ENCODE measurements around the gene ARL4D. TPM values are rescaled to one million over a fixed set of nuclear protein-coding genes. Genes with fewer than 3 reads are reported as not detected.

ARL4D gene
- total and polyA plus RNA-seq, 2 of the 8 experiments (the other 6 are each of a cell fraction or from before 2014, with no cell fraction given): 8.4 to 9.2 TPM

DNA sequence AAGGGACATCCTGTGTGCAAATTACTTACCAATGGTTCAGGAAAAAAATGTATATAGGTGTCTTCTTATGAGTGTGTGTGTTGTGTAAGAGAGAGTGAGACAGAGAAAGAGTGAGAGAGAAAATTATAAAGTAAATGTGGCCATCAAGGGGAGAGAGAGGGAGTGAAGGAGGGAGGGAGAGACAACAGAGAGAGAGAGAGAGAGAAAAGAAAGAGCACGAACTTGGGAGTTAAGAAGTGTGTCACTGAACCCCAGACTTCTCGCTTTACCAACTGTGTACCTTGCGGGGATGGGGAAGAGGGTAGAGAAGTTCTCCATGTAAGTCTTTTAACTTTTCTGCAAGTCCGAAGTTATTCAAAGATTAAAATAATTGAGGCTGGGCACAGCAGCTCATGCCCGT, 28.8 kb upstream of the ARL4D start:
- Histone ChIP-seq H3K79me2 (ENCODE audit: control insufficient read depth in 1 of 2, insufficient read depth in 2 of 2, low read length in 2 of 2) (no peaks in the 10 kb centered on the region), H3K9ac (replicated peaks in 1 of 4; ENCODE audit: extremely low read depth in 1 of 4, low read depth in 3 of 4, low read length in 3 of 4) (no peak overlapping the region), H3K27ac (ENCODE audit: low read depth, low read length) (no peak overlapping the region), H4K8ac (ENCODE audit: extremely low read depth, insufficient read depth, low read length) (no peak overlapping the region), H3K9me3 (ENCODE audit: insufficient read depth in 2 of 2, low read depth in 1 of 2, low read length in 1 of 2) (no peaks in the 10 kb centered on the region), H3K4me1 (replicated peaks in 1 of 4; ENCODE audit: control insufficient read depth in 3 of 4, insufficient read depth in 4 of 4, low read length in 3 of 4) (peaks cover 5 to 9% (median 8%) of the 10 kb centered on the region in 4 experiments), H2BK15ac (ENCODE audit: low read length) (no peak overlapping the region), H3K79me1 (ENCODE audit: low read depth, low read length) (no peaks in the 10 kb centered on the region), H3K4ac (replicated peaks; ENCODE audit: insufficient read length, low read depth, low read length) (no peak overlapping the region), H2BK120ac (replicated peaks; ENCODE audit: low read depth, low read length) (no peak overlapping the region), H2BK5ac (ENCODE audit: low read depth, low read length) (no peak overlapping the region), H3K4me2 (ENCODE audit: insufficient read depth in 1 of 2, low read depth in 2 of 2, low read length in 2 of 2) (peak overlapping the region in 1 of 2 experiments; percentile 90; a peak in 1 of 4 replicates), H3K27me3 (replicated peaks in 1 of 4; ENCODE audit: control insufficient read depth in 3 of 4, extremely low read depth in 1 of 4, insufficient read depth in 3 of 4, low read length in 3 of 4) (no peaks in the 10 kb centered on the region), H3K36me3 (ENCODE audit: control insufficient read depth in 2 of 4, insufficient read depth in 4 of 4, low read length in 3 of 4) (no peaks in the 10 kb centered on the region), H3K23me2 (ENCODE audit: low read depth, low read length) (peaks cover 5% of the 10 kb centered on the region), H2BK12ac (ENCODE audit: low read depth, low read length) (peak overlapping the region; percentile 27; the same call in 1 of the 2 replicates), H3K56ac (replicated peaks; ENCODE audit: insufficient read length, low read depth, low read length) (no peak overlapping the region), H3K18ac (ENCODE audit: extremely low read depth, low read length) (no peak overlapping the region), H3K4me3 (ENCODE audit: extremely low read depth in 1 of 4, insufficient read depth in 2 of 4, low read depth in 3 of 4, low read length in 4 of 4) (no peak overlapping the region), H2AK5ac (ENCODE audit: low read depth, low read length) (peak overlapping the region; percentile 82; the same call in 1 of the 2 replicates), H2AFZ (ENCODE audit: low read length) (no peak overlapping the region), H4K91ac (replicated peaks; ENCODE audit: insufficient read length, low read length) (no peak overlapping the region), H3K14ac (ENCODE audit: insufficient read length) (no peak overlapping the region), H4K5ac (ENCODE audit: insufficient read length, low read depth, low read length) (no peak overlapping the region), H3K23ac (ENCODE audit: insufficient read length) (no peak overlapping the region), H2BK20ac (ENCODE audit: low read length) (no peak overlapping the region), H4K20me1 (replicated peaks in 1 of 2; ENCODE audit: control insufficient read depth in 1 of 2, insufficient read depth in 2 of 2, low read length in 2 of 2) (no peaks in the 10 kb centered on the region)
- no peak for TF ChIP-seq TAF1 (IDR thresholded peaks at IDR 0.05; ENCODE audit: low read depth, low read length)
- TF ChIP-seq, protein P1, sequence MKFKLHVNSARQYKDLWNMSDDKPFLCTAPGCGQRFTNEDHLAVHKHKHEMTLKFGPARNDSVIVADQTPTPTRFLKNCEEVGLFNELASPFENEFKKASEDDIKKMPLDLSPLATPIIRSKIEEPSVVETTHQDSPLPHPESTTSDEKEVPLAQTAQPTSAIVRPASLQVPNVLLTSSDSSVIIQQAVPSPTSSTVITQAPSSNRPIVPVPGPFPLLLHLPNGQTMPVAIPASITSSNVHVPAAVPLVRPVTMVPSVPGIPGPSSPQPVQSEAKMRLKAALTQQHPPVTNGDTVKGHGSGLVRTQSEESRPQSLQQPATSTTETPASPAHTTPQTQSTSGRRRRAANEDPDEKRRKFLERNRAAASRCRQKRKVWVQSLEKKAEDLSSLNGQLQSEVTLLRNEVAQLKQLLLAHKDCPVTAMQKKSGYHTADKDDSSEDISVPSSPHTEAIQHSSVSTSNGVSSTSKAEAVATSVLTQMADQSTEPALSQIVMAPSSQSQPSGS (IDR thresholded peaks at IDR 0.05; ENCODE audit: low read length): no peak
- no peak for FAIRE-seq
- CTCF ChIA-PET (ENCODE audit: partially characterized antibody): interaction anchor here (0.8 to 4.7 kb wide), 8 partner anchors 9 to 126 kb away, joined by 3 to 41 read pairs (median 4); partner anchors contain the start of gene DHX8
- 92% methylated on average over 5 of the region's 5 CpGs; no CpG with 5 or more reads in 1 of the 2 experiments for WGBS, 2 experiments (ENCODE audit: extremely low coverage in 1 of 2, insufficient coverage in 1 of 2, insufficient read length in 1 of 2, insufficient replicate concordance in 2 of 2, low coverage in 1 of 2, low lambda C conversion rate in 2 of 2, missing lambda C conversion rate in 1 of 2)
- POLR2A ChIA-PET (ENCODE audit: partially characterized antibody): interaction anchor here (0.7 to 9.0 kb wide), 8 partner anchors 8 to 730 kb away, joined by 7 to 184 read pairs (median 84); partner anchors contain the start of genes ARL4D and DHX8
- no peak for DNase-seq (ENCODE audit: low read depth in 1 of 2, low spot score in 2 of 2)
